Measurements from ENCODE around the gene TUBB2B.
"Not testable (repeated sequence)": the region's sequence is repeated elsewhere in the genome, so short reads cannot be mapped to it uniquely, and the experiment has no call there.

DNA sequence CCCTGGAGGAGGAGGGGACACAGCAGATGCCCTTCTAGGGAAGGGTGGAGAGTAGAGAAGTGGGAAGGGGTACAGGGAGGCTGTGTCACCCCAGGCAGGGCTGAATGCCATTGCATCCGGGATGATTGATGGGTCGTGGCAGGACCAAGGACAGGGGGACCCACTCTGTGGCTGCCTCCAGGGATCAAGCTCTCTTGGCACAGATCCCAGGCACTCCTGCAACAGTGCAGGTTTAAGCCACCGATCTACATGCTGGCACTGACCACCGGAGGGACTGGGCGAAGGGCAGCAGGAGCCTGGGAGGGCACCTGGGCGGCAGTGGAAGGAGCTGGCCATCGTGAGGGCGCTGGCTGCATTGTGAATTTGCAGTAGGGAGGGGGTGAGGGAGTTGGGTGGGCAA lies 47.5 kb downstream of the TUBB2B start:
- TF ChIP-seq, protein P1, sequence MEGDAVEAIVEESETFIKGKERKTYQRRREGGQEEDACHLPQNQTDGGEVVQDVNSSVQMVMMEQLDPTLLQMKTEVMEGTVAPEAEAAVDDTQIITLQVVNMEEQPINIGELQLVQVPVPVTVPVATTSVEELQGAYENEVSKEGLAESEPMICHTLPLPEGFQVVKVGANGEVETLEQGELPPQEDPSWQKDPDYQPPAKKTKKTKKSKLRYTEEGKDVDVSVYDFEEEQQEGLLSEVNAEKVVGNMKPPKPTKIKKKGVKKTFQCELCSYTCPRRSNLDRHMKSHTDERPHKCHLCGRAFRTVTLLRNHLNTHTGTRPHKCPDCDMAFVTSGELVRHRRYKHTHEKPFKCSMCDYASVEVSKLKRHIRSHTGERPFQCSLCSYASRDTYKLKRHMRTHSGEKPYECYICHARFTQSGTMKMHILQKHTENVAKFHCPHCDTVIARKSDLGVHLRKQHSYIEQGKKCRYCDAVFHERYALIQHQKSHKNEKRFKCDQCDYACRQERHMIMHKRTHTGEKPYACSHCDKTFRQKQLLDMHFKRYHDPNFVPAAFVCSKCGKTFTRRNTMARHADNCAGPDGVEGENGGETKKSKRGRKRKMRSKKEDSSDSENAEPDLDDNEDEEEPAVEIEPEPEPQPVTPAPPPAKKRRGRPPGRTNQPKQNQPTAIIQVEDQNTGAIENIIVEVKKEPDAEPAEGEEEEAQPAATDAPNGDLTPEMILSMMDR (IDR thresholded peaks at IDR 0.05; ENCODE audit: extremely low read depth in 1 of 2, insufficient read depth in 1 of 2, low read depth in 1 of 2, low read length in 2 of 2) = not testable (repeated sequence)
- not testable (repeated sequence) for TF ChIP-seq EZH2 (IDR thresholded peaks at IDR 0.05; ENCODE audit: borderline replicate concordance, low read depth, low read length, severe bottlenecking); MYC (IDR thresholded peaks at IDR 0.05; ENCODE audit: low read depth, low read length); POLR2A (IDR thresholded peaks at IDR 0.05; ENCODE audit: low read depth, low read length); POLR2AphosphoS5 (IDR thresholded peaks at IDR 0.05; ENCODE audit: insufficient read depth, low read depth, low read length); FOS (IDR thresholded peaks at IDR 0.05; ENCODE audit: borderline replicate concordance, insufficient read depth, low read length)
